H1 (cell line): Measurements from ENCODE around the gene CNGB1. TPM values are rescaled to one million over a fixed set of nuclear protein-coding genes. Genes with fewer than 3 reads are reported as not detected.

Experiments
- CTCF ChIA-PET: fragments of 300-600 bp; sonication (Branson Sonifier 250); formaldehyde crosslinking; loops from one replicate; lab custom pipeline; 2021; ENCODE audit not compliant: partially characterized antibody; lab: Charles Lee
- POLR2A ChIA-PET: fragments of 300-600 bp; sonication (Branson Sonifier 250); formaldehyde crosslinking; loops from one replicate; lab custom pipeline; 2021; ENCODE audit warnings: inconsistent platforms; ENCODE audit not compliant: partially characterized antibody; lab: Charles Lee
- DNase-seq, 2 experiments: peaks; one replicate each; pipeline versions ENCODE4 v3.0.0 to v3.0.0-alpha.2; 2010 to 2022; ENCODE audit warnings: low spot score in 2 of 2, low read depth in 1 of 2, mixed read lengths in 1 of 2
- FAIRE-seq: peaks from 2 replicates; lab custom pipeline; 2011; peaks lifted over from hg19 to GRCh38; lab: Jason Lieb, UNC
- H2AFZ ChIP-seq: 2 replicates; pipeline ENCODE4 v1.8.1; 2012; ENCODE audit warnings: low read length, inconsistent platforms
- H2AK5ac ChIP-seq: 2 replicates; pipeline ENCODE4 v1.6.1; 2013; ENCODE audit warnings: low read depth, low read length
- H2BK120ac ChIP-seq: replicated peaks from 2 replicates; pipeline ENCODE3; 2013; ENCODE audit warnings: low read depth, low read length, inconsistent platforms
- H2BK12ac ChIP-seq: 2 replicates; pipeline ENCODE4 v1.6.1; 2013; ENCODE audit warnings: low read depth, low read length
- H2BK15ac ChIP-seq: 2 replicates; pipeline ENCODE4 v1.6.1; 2013; ENCODE audit warnings: low read length
- H2BK20ac ChIP-seq: 2 replicates; pipeline ENCODE4 v1.6.1; 2013; ENCODE audit warnings: low read length
- H2BK5ac ChIP-seq: 2 replicates; pipeline ENCODE4 v1.6.1; 2013; ENCODE audit warnings: low read depth, low read length
- H3K14ac ChIP-seq: 2 replicates; pipeline ENCODE4 v1.6.1; 2013; ENCODE audit warnings: inconsistent platforms; ENCODE audit not compliant: insufficient read length
- H3K18ac ChIP-seq: 2 replicates; pipeline ENCODE4 v1.6.1; 2013; ENCODE audit warnings: low read length; ENCODE audit errors: extremely low read depth
- H3K23ac ChIP-seq: 2 replicates; pipeline ENCODE4 v1.6.1; 2013; ENCODE audit warnings: inconsistent platforms; ENCODE audit not compliant: insufficient read length
- H3K23me2 ChIP-seq: 2 replicates; pipeline ENCODE4 v1.6.1; 2013; ENCODE audit warnings: low read depth, low read length
- H3K27ac ChIP-seq: 2 replicates; pipeline ENCODE4 v1.6.1; 2011; ENCODE audit warnings: low read depth, low read length, inconsistent platforms
- H3K27me3 ChIP-seq, 4 experiments: replicated peaks in 1 of 4; 1 replicate in 1 of 4; 2 replicates in 3 of 4; pipeline versions ENCODE4 v1.6.1 to v1.8.1; 2011 to 2013; ENCODE audit warnings: low read length in 3 of 4, mild to moderate bottlenecking in 3 of 4, inconsistent platforms in 2 of 4, mixed read lengths in 2 of 4, moderate library complexity in 1 of 4; ENCODE audit not compliant: control insufficient read depth in 3 of 4, insufficient read depth in 3 of 4; ENCODE audit errors: extremely low read depth in 1 of 4
- H3K36me3 ChIP-seq, 4 experiments: 2 replicates each; pipeline versions ENCODE4 v1.6.1 to v1.8.1; 2011 to 2013; ENCODE audit warnings: mild to moderate bottlenecking in 4 of 4, low read length in 3 of 4, moderate library complexity in 2 of 4, control low read depth in 1 of 4, inconsistent platforms in 1 of 4; ENCODE audit not compliant: insufficient read depth in 4 of 4, control insufficient read depth in 2 of 4
- H3K4ac ChIP-seq: replicated peaks from 2 replicates; pipeline ENCODE3; 2013; ENCODE audit warnings: low read length, low read depth, mixed read lengths, inconsistent platforms; ENCODE audit not compliant: insufficient read length
- H3K4me1 ChIP-seq, 4 experiments: replicated peaks in 1 of 4; 1 replicate in 1 of 4; 2 replicates in 3 of 4; pipeline versions ENCODE4 v1.6.1 to v1.8.1; 2011 to 2013; ENCODE audit warnings: low read length in 3 of 4, inconsistent platforms in 2 of 4, mixed read lengths in 1 of 4; ENCODE audit not compliant: insufficient read depth in 4 of 4, control insufficient read depth in 3 of 4
- H3K4me2 ChIP-seq, 2 experiments: 2 replicates each; pipeline versions ENCODE4 v1.6.1 to v1.8.1; 2011 to 2013; ENCODE audit warnings: low read depth in 2 of 2, low read length in 2 of 2, control low read depth in 1 of 2, inconsistent platforms in 1 of 2, mild to moderate bottlenecking in 1 of 2; ENCODE audit not compliant: insufficient read depth in 1 of 2
- H3K4me3 ChIP-seq, 4 experiments: fragments of 200-600, 300-600 bp in 1 of 4; sonication (generic), shearing (Covaris generic), sonication (Bioruptor Twin) in 1 of 4; 2 replicates each; pipeline versions ENCODE4 v1.5.1 to v1.8.1; 2011 to 2016; ENCODE audit warnings: low read length in 4 of 4, low read depth in 3 of 4, control low read depth in 2 of 4, inconsistent platforms in 2 of 4, mild to moderate bottlenecking in 2 of 4, mixed read lengths in 1 of 4, moderate library complexity in 1 of 4; ENCODE audit not compliant: insufficient read depth in 2 of 4; ENCODE audit errors: extremely low read depth in 1 of 4
- H3K56ac ChIP-seq: replicated peaks from 2 replicates; pipeline ENCODE3; 2013; ENCODE audit warnings: low read depth, mild to moderate bottlenecking, mixed read lengths, low read length, inconsistent platforms; ENCODE audit not compliant: insufficient read length
- H3K79me1 ChIP-seq: 2 replicates; pipeline ENCODE4 v1.6.1; 2013; ENCODE audit warnings: low read depth, low read length, control low read depth
- H3K79me2 ChIP-seq, 2 experiments: 2 replicates each; pipeline versions ENCODE4 v1.6.1 to v1.8.1; 2012 to 2013; ENCODE audit warnings: low read length in 2 of 2, mild to moderate bottlenecking in 2 of 2, inconsistent platforms in 1 of 2; ENCODE audit not compliant: insufficient read depth in 2 of 2, control insufficient read depth in 1 of 2
- H3K9ac ChIP-seq, 4 experiments: replicated peaks in 1 of 4; 1 replicate in 1 of 4; 2 replicates in 3 of 4; pipeline versions ENCODE4 v1.6.1 to v1.8.1; 2011 to 2013; ENCODE audit warnings: low read depth in 3 of 4, low read length in 3 of 4, control low read depth in 2 of 4, mild to moderate bottlenecking in 2 of 4, moderate library complexity in 2 of 4, inconsistent platforms in 1 of 4; ENCODE audit errors: extremely low read depth in 1 of 4
- H3K9me3 ChIP-seq, 2 experiments: 2 replicates each; pipeline versions ENCODE4 v1.6.1 to v1.8.1; 2012 to 2013; ENCODE audit warnings: mild to moderate bottlenecking in 2 of 2, moderate library complexity in 2 of 2, control low read depth in 1 of 2, inconsistent platforms in 1 of 2, low read depth in 1 of 2, low read length in 1 of 2, mixed read lengths in 1 of 2; ENCODE audit not compliant: insufficient read depth in 2 of 2
- H4K20me1 ChIP-seq, 2 experiments: replicated peaks in 1 of 2; 2 replicates each; pipeline versions ENCODE3 to v1.8.1; 2011 to 2013; ENCODE audit warnings: inconsistent platforms in 2 of 2, low read length in 2 of 2, mild to moderate bottlenecking in 1 of 2; ENCODE audit not compliant: insufficient read depth in 2 of 2, control insufficient read depth in 1 of 2
- H4K5ac ChIP-seq: 2 replicates; pipeline ENCODE4 v1.6.1; 2013; ENCODE audit warnings: low read length, low read depth, mixed read lengths, inconsistent platforms; ENCODE audit not compliant: insufficient read length
- H4K8ac ChIP-seq: 2 replicates; pipeline ENCODE4 v1.8.0; 2013; ENCODE audit warnings: mild to moderate bottlenecking, moderate library complexity, low read length, inconsistent platforms; ENCODE audit not compliant: insufficient read depth; ENCODE audit errors: extremely low read depth
- H4K91ac ChIP-seq: replicated peaks from 2 replicates; pipeline ENCODE3; 2013; ENCODE audit warnings: low read length, mixed read lengths, inconsistent platforms; ENCODE audit not compliant: insufficient read length
- ASH2L ChIP-seq: fragments of 200-600, 300-600 bp; sonication (generic); IDR thresholded peaks from one replicate; pipeline ENCODE4 v1.7.1; 2017; ENCODE audit warnings: low read length
- BACH1 ChIP-seq: IDR thresholded peaks from 2 replicates; pipeline ENCODE4 v1.6.1; 2012; ENCODE audit warnings: low read length, improper control_type of control experiment
- HDAC2 ChIP-seq, 2 experiments: fragments of 300-600 bp in 1 of 2; sonication (generic) in 1 of 2; IDR thresholded peaks; 2 replicates each; pipeline ENCODE4 v1.6.1; 2011 to 2012; ENCODE audit warnings: low read depth in 2 of 2, low read length in 2 of 2, mild to moderate bottlenecking in 2 of 2, moderate library complexity in 2 of 2, borderline replicate concordance in 1 of 2, inconsistent platforms in 1 of 2
- JUND ChIP-seq: IDR thresholded peaks from 2 replicates; pipeline ENCODE4 v1.6.1; 2011; ENCODE audit warnings: mild to moderate bottlenecking, improper control_type of control experiment, low read length
- KDM5A ChIP-seq: fragments of 200-600 bp; IDR thresholded peaks from 2 replicates; pipeline ENCODE4 v1.7.1; 2012; ENCODE audit warnings: mild to moderate bottlenecking, low read length, inconsistent platforms, mixed read lengths
- NRF1 ChIP-seq: IDR thresholded peaks from 2 replicates; pipeline ENCODE4 v1.6.1; 2011; ENCODE audit warnings: mild to moderate bottlenecking, low read depth, low read length, improper control_type of control experiment
- SP2 ChIP-seq: IDR thresholded peaks from 2 replicates; pipeline ENCODE4 v1.6.1; 2012; ENCODE audit warnings: mild to moderate bottlenecking, low read length, inconsistent platforms
- SP4 ChIP-seq: IDR thresholded peaks from 2 replicates; pipeline ENCODE4 v1.6.1; 2012; ENCODE audit warnings: low read length, inconsistent platforms
- WGBS, 2 experiments: shearing (Covaris generic) in 1 of 2; methylation state at CpG; one replicate each; pipeline versions ENCODE4 v1.1.6 to v1.1.7; 2013 to 2015; ENCODE audit warnings: low lambda C conversion rate in 2 of 2, mixed read lengths in 2 of 2, inconsistent platforms in 1 of 2, low coverage in 1 of 2, missing lambda C conversion rate in 1 of 2; ENCODE audit not compliant: insufficient replicate concordance in 2 of 2, insufficient coverage in 1 of 2, insufficient read length in 1 of 2; ENCODE audit errors: extremely low coverage in 1 of 2, missing lambda C conversion rate in 1 of 2; 5-methylcytosine and 5-hydroxymethylcytosine counted together
- polyA plus RNA-seq, 7 experiments: library from polyadenylated mRNA; depleted of rRNA in 3 of 7; stranded (reverse) in 5 of 7; unstranded in 2 of 7; fragments of >200 nt in 5 of 7; fragments of 200-250 nt in 2 of 7; gene quantifications; 1 replicate in 5 of 7; 2 replicates in 1 of 7; 4 replicates in 1 of 7; pipeline versions ENCODE4 v1.2.1 to v1.2.3, GENCODE V29; 2011 to 2013; ENCODE audit warnings: missing spikeins in 2 of 7, mixed read lengths in 2 of 7
- total RNA-seq: library from RNA; stranded (reverse); fragmentation: NEBNext Ultra II Directional; extraction: Animal tissue kit (Norgen Biotek cat#: 25700); gene quantifications from 2 replicates; pipeline ENCODE4 v1.2.1, GENCODE V29; 2021
- TF ChIP-seq, protein P1 (sequence below), 3 experiments: IDR thresholded peaks; 1 replicate in 2 of 3; 2 replicates in 1 of 3; pipeline versions ENCODE4 v1.5.1 to v1.6.1; 2011; ENCODE audit warnings: low read length in 3 of 3, mild to moderate bottlenecking in 3 of 3, inconsistent platforms in 2 of 3, low read depth in 1 of 3, moderate library complexity in 1 of 3; ENCODE audit not compliant: insufficient read depth in 1 of 3; ENCODE audit errors: control extremely low read depth in 1 of 3
- TF ChIP-seq, protein P2 (sequence below): IDR thresholded peaks from 2 replicates; pipeline ENCODE4 v1.6.1; 2012; ENCODE audit warnings: low read length, inconsistent platforms

CNGB1 gene
- total and polyA plus RNA-seq, 2 of the 8 experiments (the other 6 are each of a cell fraction or from before 2014, with no cell fraction given): not detected

DNA sequence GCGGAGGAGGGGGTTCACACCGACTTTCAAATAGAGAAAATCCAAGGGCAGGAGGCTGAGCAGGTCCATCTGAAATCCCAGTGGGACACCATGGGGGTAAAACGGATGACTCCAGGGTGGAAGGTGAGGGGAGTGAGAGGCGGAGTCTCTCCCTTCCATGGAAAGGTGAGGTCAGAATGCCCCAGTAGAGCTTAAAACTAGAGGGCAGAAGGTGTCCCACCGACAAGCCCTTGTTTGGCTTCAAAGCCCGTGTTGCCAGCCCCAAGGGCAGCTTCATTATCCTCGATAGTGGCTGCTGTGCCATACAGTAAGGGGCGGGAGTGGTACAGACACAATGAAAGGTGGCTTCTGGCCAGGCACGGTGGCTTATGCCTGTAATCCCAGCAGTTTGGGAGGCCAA is 55.7 kb downstream of the CNGB1 start:
- H3K9ac ChIP-seq: no peak overlapping the region
- H3K79me1 ChIP-seq: no peaks in the 10 kb centered on the region
- no peak overlapping the region for H2BK12ac ChIP-seq
- no peak overlapping the region for H4K91ac ChIP-seq
- ChIA-PET CTCF (interaction anchor here (0.8 to 3.6 kb wide), 6 partner anchors 9 to 206 kb away, joined by 3 to 25 read pairs (median 4); no protein-coding TSS in a partner anchor), POLR2A (interaction anchor here (1.5 kb wide), 1 partner anchor 16 kb away, joined by 3 read pairs; no protein-coding TSS in a partner anchor)
- no peak overlapping the region for H2BK5ac ChIP-seq
- no peak overlapping the region for H3K4me3 ChIP-seq
- H3K4me2 ChIP-seq: no peak overlapping the region
- no peak overlapping the region for H3K4ac ChIP-seq
- 0 out of 2 replicates have a peak overlapping the region, but pooled peaks have one; percentile 3 for H4K8ac ChIP-seq
- no peaks in the 10 kb centered on the region; a peak in 1 of 4 replicates for H3K79me2 ChIP-seq
- no peaks in the 10 kb centered on the region for H3K9me3 ChIP-seq
- H3K18ac ChIP-seq: no peak overlapping the region
- peaks cover 0 to 4% of the 10 kb centered on the region in 2 experiments for H4K20me1 ChIP-seq
- no peaks in the 10 kb centered on the region for H3K27me3 ChIP-seq
- no peak overlapping the region for H2AFZ ChIP-seq
- no peak overlapping the region for H2BK120ac ChIP-seq
- H4K5ac ChIP-seq: no peak overlapping the region
- no peak overlapping the region for H2AK5ac ChIP-seq
- no peak overlapping the region for H3K23ac ChIP-seq
- H3K14ac ChIP-seq: no peak overlapping the region
- no peak overlapping the region for H3K56ac ChIP-seq
- H3K23me2 ChIP-seq: peaks cover 3% of the 10 kb centered on the region; the same call in 1 of the 2 replicates
- WGBS, 2 experiments: 86% methylated on average over 8 of the region's 9 CpGs; no CpG with 5 or more reads in 1 of the 2 experiments
- no peak overlapping the region for H3K27ac ChIP-seq
- DNase-seq (no peak), FAIRE-seq (no peak)
- H3K36me3 ChIP-seq: no peaks in the 10 kb centered on the region
- peaks cover 0 to 13% (median 2%) of the 10 kb centered on the region in 4 experiments; a peak in 4 of 7 replicates for H3K4me1 ChIP-seq
- no peak overlapping the region for H2BK15ac ChIP-seq
- no peak overlapping the region for H2BK20ac ChIP-seq
- TF ChIP-seq HDAC2 (IDR thresholded peaks at IDR 0.05; ENCODE audit: borderline replicate concordance in 1 of 2, low read depth in 2 of 2, low read length in 2 of 2) (no peak), KDM5A (no peak), BACH1 (no peak), SP2 (no peak), SP4 (no peak), ASH2L (no peak), NRF1 (no peak), JUND (no peak)
- TF ChIP-seq, protein P1, sequence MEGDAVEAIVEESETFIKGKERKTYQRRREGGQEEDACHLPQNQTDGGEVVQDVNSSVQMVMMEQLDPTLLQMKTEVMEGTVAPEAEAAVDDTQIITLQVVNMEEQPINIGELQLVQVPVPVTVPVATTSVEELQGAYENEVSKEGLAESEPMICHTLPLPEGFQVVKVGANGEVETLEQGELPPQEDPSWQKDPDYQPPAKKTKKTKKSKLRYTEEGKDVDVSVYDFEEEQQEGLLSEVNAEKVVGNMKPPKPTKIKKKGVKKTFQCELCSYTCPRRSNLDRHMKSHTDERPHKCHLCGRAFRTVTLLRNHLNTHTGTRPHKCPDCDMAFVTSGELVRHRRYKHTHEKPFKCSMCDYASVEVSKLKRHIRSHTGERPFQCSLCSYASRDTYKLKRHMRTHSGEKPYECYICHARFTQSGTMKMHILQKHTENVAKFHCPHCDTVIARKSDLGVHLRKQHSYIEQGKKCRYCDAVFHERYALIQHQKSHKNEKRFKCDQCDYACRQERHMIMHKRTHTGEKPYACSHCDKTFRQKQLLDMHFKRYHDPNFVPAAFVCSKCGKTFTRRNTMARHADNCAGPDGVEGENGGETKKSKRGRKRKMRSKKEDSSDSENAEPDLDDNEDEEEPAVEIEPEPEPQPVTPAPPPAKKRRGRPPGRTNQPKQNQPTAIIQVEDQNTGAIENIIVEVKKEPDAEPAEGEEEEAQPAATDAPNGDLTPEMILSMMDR (IDR thresholded peaks at IDR 0.05; ENCODE audit: control extremely low read depth in 1 of 3, insufficient read depth in 1 of 3, low read depth in 1 of 3, low read length in 3 of 3): no peak
- TF ChIP-seq, protein P2, sequence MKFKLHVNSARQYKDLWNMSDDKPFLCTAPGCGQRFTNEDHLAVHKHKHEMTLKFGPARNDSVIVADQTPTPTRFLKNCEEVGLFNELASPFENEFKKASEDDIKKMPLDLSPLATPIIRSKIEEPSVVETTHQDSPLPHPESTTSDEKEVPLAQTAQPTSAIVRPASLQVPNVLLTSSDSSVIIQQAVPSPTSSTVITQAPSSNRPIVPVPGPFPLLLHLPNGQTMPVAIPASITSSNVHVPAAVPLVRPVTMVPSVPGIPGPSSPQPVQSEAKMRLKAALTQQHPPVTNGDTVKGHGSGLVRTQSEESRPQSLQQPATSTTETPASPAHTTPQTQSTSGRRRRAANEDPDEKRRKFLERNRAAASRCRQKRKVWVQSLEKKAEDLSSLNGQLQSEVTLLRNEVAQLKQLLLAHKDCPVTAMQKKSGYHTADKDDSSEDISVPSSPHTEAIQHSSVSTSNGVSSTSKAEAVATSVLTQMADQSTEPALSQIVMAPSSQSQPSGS: no peak
